Pancreas (tissue), 10 donors: ENCODE results near the gene POU2AF1. TPM values are rescaled to one million over a fixed set of nuclear protein-coding genes. Genes with fewer than 3 reads are reported as not detected.

Source experiments
- ATAC-seq, 4 donors: fragments of 200-7000 bp; cut with Tn5 transposase; one replicate each; pipeline versions ENCODE4 v1.8.0 to v1.9.1; 2020; ENCODE audit warnings: mild to moderate bottlenecking in 4 of 4, moderate library complexity in 4 of 4
- DNase-seq, 6 donors: peaks; one replicate each; pipeline ENCODE4 v3.0.0-alpha.2; 2020
- FAIRE-seq: peaks from 2 replicates; lab custom pipeline; 2012; peaks lifted over from hg19 to GRCh38; lab: Jason Lieb, UNC
- H3K27ac ChIP-seq, 4 donors: fragments of 200-600 bp; sonication (generic); 1 replicate in 3 of 4; 2 replicates in 1 of 4; pipeline versions ENCODE4 v1.5.0 to v1.8.0; 2020
- H3K27me3 ChIP-seq, 4 donors: fragments of 200-600 bp; one replicate each; pipeline ENCODE4 v1.8.0; 2021
- H3K36me3 ChIP-seq, 3 donors: fragments of 200-600 bp; sonication (generic) in 1 of 3; one replicate each; pipeline versions ENCODE4 v1.5.0 to v1.8.0; 2020 to 2021
- H3K4me1 ChIP-seq, 3 donors: fragments of 200-600 bp; one replicate each; pipeline ENCODE4 v1.8.0; 2021
- H3K4me3 ChIP-seq, 4 donors: fragments of 200-600 bp; sonication (generic) in 2 of 4; one replicate each; pipeline versions ENCODE4 v1.5.0 to v1.8.0; 2020 to 2021
- H3K9me3 ChIP-seq, 4 donors: fragments of 200-600 bp; one replicate each; pipeline ENCODE4 v1.8.0; 2021
- CTCF ChIP-seq, 4 donors: fragments of 200-600 bp; sonication (generic) in 3 of 4; IDR thresholded peaks; one replicate each; pipeline versions ENCODE4 v1.5.0 to v1.8.0; 2021; ENCODE audit warnings: antibody characterized with exemption in 4 of 4
- WGBS, 2 donors: extraction: QIAGEN DNeasy Blood & Tissue Kit; methylation state at CpG; one replicate each; pipeline ENCODE4 v1.1.7; 2013; 5-methylcytosine and 5-hydroxymethylcytosine counted together
- intact Hi-C, 3 donors: fragments of 100-400 bp; cut with DNase I; formaldehyde crosslinking; loops; one replicate each; pipeline versions ENCODE4 v1.11.1 to v1.14.2; 2022
- polyA plus RNA-seq, 2 donors: library from polyadenylated mRNA; stranded (reverse); fragments of 200-250 nt; gene quantifications; one replicate each; pipeline ENCODE4 v1.2.3, GENCODE V29; 2013
- total RNA-seq, 6 donors: library from RNA; stranded (reverse); fragmentation: NEBNext Ultra II Directional in 4 of 6; extraction: Animal tissue kit (Norgen Biotek cat#: 25700) in 4 of 6; gene quantifications; one replicate each; pipeline versions ENCODE4 v1.2.1 to v1.2.4, GENCODE V29; 2021 to 2023
- donor health status: healthy with polysubstance abuse.
- donor health status: DM: no; HTN: no; CAD: no; lungs with moderate emphysema.
- donor health status: DM: no; HTN: no; CAD: no.
- donor health status: control.
- donor health status: control.
- donor health status: Bipolar disorder and iron deficiency.
- donor health status: DM: yes; HTN: yes; CAD: no.
- donor health status: DM: no; HTN: no; CAD: no.
- donor health status: DM: no; HTN: no; CAD: no.
- donor health status: DM: yes; HTN: yes; CAD: no.

Gene POU2AF1
- total and polyA plus RNA-seq, 8 donors = 0.08 to 2.2 (median 0.41) TPM

GRCh38 chr11:111392552-111392951 lies 13.5 kb upstream of the POU2AF1 start:
- no peak for TF ChIP-seq CTCF (IDR thresholded peaks at IDR 0.05)
- ATAC-seq (no peak), FAIRE-seq (no peak), DNase-seq (no peak)
- Histone ChIP-seq H3K4me1 (peaks cover 3 to 7% (median 4%) of the 10 kb centered on the region in 3 donors), H3K9me3 (no peaks in the 10 kb centered on the region), H3K27me3 (no peaks in the 10 kb centered on the region), H3K4me3 (no peak overlapping the region), H3K36me3 (no peaks in the 10 kb centered on the region), H3K27ac (no peak overlapping the region)
- intact Hi-C loops = no loop called here
- 95 to 97% methylated on average over 4 of the region's 4 CpGs for WGBS, 2 donors

- H3K4me1 ChIP-seq = peaks cover 10 to 16% (median 12%) of the 10 kb centered on the region in 3 donors
- H3K27ac ChIP-seq = no peak overlapping the region
- WGBS, 2 donors = 69 to 71% methylated on average over 13 of the region's 13 CpGs
- FAIRE-seq (no peak), DNase-seq (no peak), ATAC-seq (peak in 2 of 4 donors; percentile 26 to 32)
- H3K4me3 ChIP-seq = no peak overlapping the region
- no peaks in the 10 kb centered on the region for H3K27me3 ChIP-seq
- no peaks in the 10 kb centered on the region for H3K9me3 ChIP-seq
- no peaks in the 10 kb centered on the region for H3K36me3 ChIP-seq
- intact Hi-C loops = no loop called here
- no peak for TF ChIP-seq CTCF (IDR thresholded peaks at IDR 0.05)
Observed at GRCh38 chr11:111391328-111392124, 12.5 kb upstream of the POU2AF1 start.

- DNase-seq (no peak), FAIRE-seq (no peak), ATAC-seq (no peak)
- no peak for TF ChIP-seq CTCF (IDR thresholded peaks at IDR 0.05)
- intact Hi-C loops = no loop called here
- H3K27me3 ChIP-seq = no peaks in the 10 kb centered on the region
- no peaks in the 10 kb centered on the region for H3K9me3 ChIP-seq
- H3K4me3 ChIP-seq = no peak overlapping the region
- peaks cover 12 to 17% (median 14%) of the 10 kb centered on the region in 3 donors for H3K4me1 ChIP-seq
- no peaks in the 10 kb centered on the region for H3K36me3 ChIP-seq
- no peak overlapping the region for H3K27ac ChIP-seq
- 73 to 78% methylated on average over 1 of the region's 1 CpG for WGBS, 2 donors
Observed at GRCh38 chr11:111388842-111389241, 9.8 kb upstream of the POU2AF1 start.

- no peak for TF ChIP-seq CTCF (IDR thresholded peaks at IDR 0.05)
- H3K27ac ChIP-seq = no peak overlapping the region
- no peak overlapping the region for H3K4me3 ChIP-seq
- H3K27me3 ChIP-seq = no peaks in the 10 kb centered on the region
- intact Hi-C loops = no loop called here
- DNase-seq (no peak), FAIRE-seq (no peak), ATAC-seq (no peak)
- no peaks in the 10 kb centered on the region for H3K9me3 ChIP-seq
- 95 to 96% methylated on average over 4 of the region's 4 CpGs for WGBS, 2 donors
- H3K36me3 ChIP-seq = no peaks in the 10 kb centered on the region
- peaks cover 12 to 17% (median 14%) of the 10 kb centered on the region in 3 donors for H3K4me1 ChIP-seq
Observed at GRCh38 chr11:111388420-111388819, 9.3 kb upstream of the POU2AF1 start.

- Histone ChIP-seq H3K27ac (peak overlapping the region in 2 of 4 donors; percentile 60 to 67), H3K4me1 (peaks cover 12 to 17% (median 14%) of the 10 kb centered on the region in 3 donors), H3K27me3 (no peaks in the 10 kb centered on the region), H3K4me3 (no peak overlapping the region), H3K9me3 (no peaks in the 10 kb centered on the region), H3K36me3 (no peaks in the 10 kb centered on the region)
- no peak for TF ChIP-seq CTCF (IDR thresholded peaks at IDR 0.05)
- FAIRE-seq (no peak), ATAC-seq (peak; percentile 95 to 98 (median 97)), DNase-seq (peak; percentile 88 to 97 (median 94))
- WGBS, 2 donors = 15 to 17% methylated on average over 2 of the region's 2 CpGs
- intact Hi-C loops = no loop called here
Observed at GRCh38 chr11:111387363-111387762, 8.3 kb upstream of the POU2AF1 start.
